HEK293T (cell line): Measurements from ENCODE around the gene ATCAY.

ENCODE experiments used
- ARNT ChIP-seq: fragments of 450-650 bp; IDR thresholded peaks from 2 replicates; pipeline ENCODE4 v1.6.1; 2017; ENCODE audit warnings: mild to moderate bottlenecking
- BHLHE40 ChIP-seq: fragments of 450-650 bp; IDR thresholded peaks from 2 replicates; pipeline ENCODE4 v1.6.1; 2016; ENCODE audit warnings: mild to moderate bottlenecking, moderate library complexity, borderline replicate concordance
- ELF4 ChIP-seq: fragments of 450-650 bp; IDR thresholded peaks from 2 replicates; pipeline ENCODE4 v1.6.1; 2017; ENCODE audit warnings: antibody characterized with exemption
- FOXM1 ChIP-seq: fragments of 450-650 bp; IDR thresholded peaks from 2 replicates; pipeline ENCODE4 v1.6.1; 2017; ENCODE audit warnings: mild to moderate bottlenecking, borderline replicate concordance
- HDGF ChIP-seq: fragments of 450-650 bp; IDR thresholded peaks from 2 replicates; pipeline ENCODE4 v1.6.1; 2017; ENCODE audit warnings: antibody characterized with exemption, borderline replicate concordance
- PKNOX1 ChIP-seq: fragments of 450-650 bp; IDR thresholded peaks from 2 replicates; pipeline ENCODE4 v1.6.1; 2016
- SP1 ChIP-seq: fragments of 450-650 bp; IDR thresholded peaks from 2 replicates; pipeline ENCODE4 v1.6.1; 2017
- SUZ12 ChIP-seq: fragments of 450-650 bp; IDR thresholded peaks from 2 replicates; pipeline ENCODE4 v1.6.1; 2016; ENCODE audit warnings: mild to moderate bottlenecking
- ZNF384 ChIP-seq: fragments of 450-650 bp; IDR thresholded peaks from 2 replicates; pipeline ENCODE4 v1.6.1; 2016

GRCh38 chr19:3882041-3882384 lies 1.5 kb downstream of the ATCAY start:
- TF ChIP-seq FOXM1 (no peak), ELF4 (no peak), PKNOX1 (no peak), BHLHE40 (no peak), ZNF384 (no peak), SP1 (no peak), ARNT (no peak), HDGF (no peak), SUZ12 (no peak)
